GM18870 (cell line): ENCODE results near the gene EGR1.
A peak's percentile ranks its signal among the peaks of the same experiment; 100 is the strongest.

ENCODE experiments used
- ATAC-seq: cut with Tn5 transposase; IDR thresholded peaks from one replicate; pipeline ENCODE4 v1.9.1; 2021; ENCODE audit warnings: moderate library complexity; ENCODE audit not compliant: unreplicated experiment

EGR1 gene

GRCh38 chr5:138452720-138453119, 12.6 kb upstream of the EGR1 start:
- no peak for ATAC-seq

- no peak for ATAC-seq
These were observed 11.7 kb upstream of the EGR1 start for GRCh38 chr5:138453590-138453989.

- ATAC-seq = no peak
These were observed 11.2 kb upstream of the EGR1 start for GRCh38 chr5:138454121-138454520.

- no peak for ATAC-seq
These were observed 9.9 kb upstream of the EGR1 start for GRCh38 chr5:138455232-138455930.

GRCh38 chr5:138457531-138458275, 7.6 kb upstream of the EGR1 start:
- ATAC-seq = no peak

- no peak for ATAC-seq
These were observed 6.9 kb upstream of the EGR1 start for GRCh38 chr5:138458384-138458783.

GRCh38 chr5:138458856-138459255, 6.4 kb upstream of the EGR1 start:
- ATAC-seq = no peak

GRCh38 chr5:138459311-138459933, 5.9 kb upstream of the EGR1 start:
- ATAC-seq = no peak

GRCh38 chr5:138460032-138460693, 5.1 kb upstream of the EGR1 start:
- no peak for ATAC-seq

GRCh38 chr5:138461343-138462125, 3.7 kb upstream of the EGR1 start:
- ATAC-seq = no peak

GRCh38 chr5:138463419-138464007, 1.8 kb upstream of the EGR1 start:
- ATAC-seq = no peak

- peak; percentile 23 for ATAC-seq
These were observed 1.3 kb upstream of the EGR1 start for GRCh38 chr5:138464008-138464387.

GRCh38 chr5:138464388-138465260, 655 bp upstream of the EGR1 start:
- peak; percentile 79 for ATAC-seq

- no peak for ATAC-seq
These were observed 1.0 kb downstream of the EGR1 start for GRCh38 chr5:138466125-138466899.

- ATAC-seq = no peak
These were observed 1.8 kb downstream of the EGR1 start for GRCh38 chr5:138466900-138467710.

GRCh38 chr5:138467711-138468132, 2.4 kb downstream of the EGR1 start:
- ATAC-seq = no peak

- ATAC-seq = no peak
These were observed 3.1 kb downstream of the EGR1 start for GRCh38 chr5:138468133-138468965.
